Activated effector memory CD4-positive, alpha-beta T cell treated with Interleukin-2 at 50 U/mL for 16 hours (primary cell): Measurements from ENCODE around the gene SNTB2.
"Not testable (repeated sequence)": the region's sequence is repeated elsewhere in the genome, so short reads cannot be mapped to it uniquely, and the experiment has no call there.

Experiments
- DNase-seq: peaks from one replicate; pipeline ENCODE4 v3.0.0-alpha.2; 2020

SNTB2 gene

GRCh38 chr16:69294051-69294450 lies 107.1 kb downstream of the SNTB2 start:
- no peak for DNase-seq

DNA sequence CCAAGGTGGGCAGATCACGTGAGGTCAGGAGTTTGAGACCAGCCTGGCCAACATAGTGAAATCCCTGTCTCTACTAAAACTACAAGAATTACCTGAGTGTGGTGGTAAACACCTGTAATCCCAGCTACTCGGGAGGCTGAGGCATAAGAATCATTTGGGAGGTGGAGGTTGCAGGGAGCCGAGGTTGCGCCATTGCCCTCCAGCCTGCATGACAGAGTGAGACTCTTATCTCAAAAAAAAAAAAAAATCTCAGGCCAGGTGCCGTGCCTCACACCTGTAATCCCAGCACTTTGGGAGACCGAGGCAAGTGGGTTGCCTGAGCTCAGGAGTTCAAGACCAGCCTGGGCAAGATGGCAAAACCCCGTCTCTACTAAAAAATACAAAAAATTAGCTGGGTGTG lies 109.8 kb downstream of the SNTB2 start:
- DNase-seq, result not testable (repeated sequence)

DNA sequence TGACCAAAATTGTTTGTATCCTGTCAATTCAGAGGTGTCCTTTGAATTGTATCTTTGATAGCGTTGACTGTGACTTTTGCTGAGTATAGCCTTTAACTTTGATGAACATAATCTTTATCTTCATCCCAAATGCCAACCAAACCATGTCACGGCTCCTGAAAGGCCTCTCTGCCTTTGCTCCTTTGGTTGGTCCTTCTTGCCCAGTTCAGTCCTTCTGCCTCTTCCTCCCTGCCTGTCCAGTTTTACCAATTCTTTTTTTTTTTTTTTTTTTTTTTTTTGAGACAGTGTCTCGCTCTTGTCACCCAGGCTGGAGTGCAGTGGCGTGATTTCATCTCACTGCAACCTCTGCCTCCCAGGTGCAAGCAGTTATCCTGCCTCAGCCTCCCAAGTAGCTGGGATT lies 111.3 kb downstream of the SNTB2 start:
- no peak for DNase-seq

DNA sequence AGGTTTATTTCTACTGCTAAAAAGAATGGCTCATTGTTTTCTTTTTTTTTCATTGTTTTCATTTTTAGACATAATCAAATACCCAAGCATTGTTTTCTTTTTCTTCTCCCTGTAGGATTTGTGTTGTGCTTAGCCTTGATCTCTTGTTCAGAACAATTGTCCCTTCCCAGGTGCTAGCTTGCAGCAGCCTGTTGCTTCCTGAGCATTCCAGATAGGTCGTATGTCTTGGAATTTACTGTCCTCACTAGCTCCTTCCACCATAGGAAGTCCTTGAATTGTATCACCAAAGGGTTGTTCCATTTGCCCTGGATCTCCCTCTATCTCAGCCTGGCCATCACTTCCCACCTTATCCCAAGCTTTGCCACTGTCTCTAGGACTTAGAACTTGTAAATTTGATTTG lies 114.2 kb downstream of the SNTB2 start:
- DNase-seq, result no peak

DNA sequence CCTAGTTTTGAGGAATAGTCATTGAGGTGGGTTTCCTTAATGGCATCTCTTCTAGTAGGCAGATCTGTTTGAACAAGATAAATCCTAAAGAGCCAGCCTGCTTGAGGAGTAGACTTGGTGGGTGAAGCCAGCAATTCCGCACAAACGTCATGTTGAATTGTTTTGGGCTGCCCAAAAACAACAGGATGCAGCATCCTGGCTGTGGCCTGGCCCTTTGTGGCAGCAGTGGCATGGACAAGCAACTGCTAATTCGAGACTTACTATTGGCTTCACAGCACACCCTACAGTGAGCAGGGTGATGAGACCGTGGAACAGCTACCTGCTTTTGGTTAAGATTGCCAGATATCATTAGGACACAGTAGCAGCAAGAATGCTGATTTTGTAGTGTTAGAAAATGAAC lies 114.9 kb downstream of the SNTB2 start:
- DNase-seq, result no peak

DNA sequence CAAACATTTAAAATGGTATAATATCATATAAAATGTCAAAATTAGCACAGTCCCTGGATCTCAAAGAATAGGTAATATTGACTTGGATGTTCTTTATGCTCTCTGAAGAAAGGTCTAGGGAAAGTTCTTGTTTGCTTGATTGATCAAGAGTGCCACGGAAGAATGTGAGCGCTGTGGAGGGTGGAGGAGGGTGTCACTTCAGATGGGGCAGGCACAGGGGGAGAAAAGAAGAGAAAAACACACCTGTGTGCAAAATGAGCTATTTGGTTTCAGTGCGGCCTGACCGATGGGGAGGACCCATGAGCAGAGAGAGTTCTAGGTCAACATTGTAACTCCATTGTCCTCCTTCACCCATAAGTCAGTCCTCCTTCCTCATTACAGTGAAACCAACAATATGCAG lies 115.3 kb downstream of the SNTB2 start:
- DNase-seq, result no peak

- DNase-seq, result no peak
Measured at GRCh38 chr16:69306031-69306430, 119.1 kb downstream of the SNTB2 start.

DNA sequence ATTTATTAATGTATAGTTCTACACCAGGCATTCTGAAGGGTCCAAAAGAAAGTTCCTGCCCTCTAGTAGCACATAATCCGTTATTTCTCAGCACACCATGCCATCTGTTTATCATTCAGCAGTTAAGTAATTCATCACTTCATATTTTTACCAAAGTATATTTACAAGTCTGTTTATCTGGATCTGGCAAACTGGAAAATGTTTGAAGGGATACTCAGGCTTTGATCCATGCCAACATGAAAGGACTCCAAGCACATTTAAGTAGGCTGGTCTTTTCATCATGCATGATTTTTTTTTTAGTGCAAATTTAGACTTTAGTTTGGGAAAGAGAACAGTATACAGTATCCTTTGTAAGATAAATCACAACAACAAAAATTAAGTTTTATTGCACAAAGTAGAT lies 120.1 kb downstream of the SNTB2 start:
- DNase-seq, result no peak

GRCh38 chr16:69307856-69308255 lies 120.9 kb downstream of the SNTB2 start:
- DNase-seq, result no peak

DNA sequence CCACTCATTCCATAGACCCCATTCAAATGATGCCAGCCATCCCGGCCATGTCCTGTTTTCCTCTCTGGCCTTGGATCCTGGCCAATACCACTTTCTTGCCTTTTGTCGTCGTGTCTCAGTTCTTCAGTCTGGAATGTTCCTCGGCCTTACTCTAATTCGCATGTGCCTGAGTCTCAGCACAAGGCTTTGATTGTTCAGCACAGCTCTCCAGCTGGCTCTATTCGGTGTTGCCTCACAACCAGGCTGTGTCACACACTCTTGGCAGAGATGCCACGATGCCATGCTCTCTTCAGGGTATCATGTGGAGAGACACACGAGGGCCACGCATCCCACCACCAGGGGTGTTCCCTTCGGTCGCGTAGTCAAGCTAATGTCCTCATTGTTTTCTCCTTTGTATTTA lies 122.4 kb downstream of the SNTB2 start:
- DNase-seq, result no peak

- DNase-seq, result peak; percentile 97
Measured at GRCh38 chr16:69310653-69311532, 123.9 kb downstream of the SNTB2 start, which contains the start of gene VPS4A. Gene VPS4A, plus strand, starts transcription at chr16:69311350. Its CDS starts 162 bp downstream, at chr16:69311512.

DNA sequence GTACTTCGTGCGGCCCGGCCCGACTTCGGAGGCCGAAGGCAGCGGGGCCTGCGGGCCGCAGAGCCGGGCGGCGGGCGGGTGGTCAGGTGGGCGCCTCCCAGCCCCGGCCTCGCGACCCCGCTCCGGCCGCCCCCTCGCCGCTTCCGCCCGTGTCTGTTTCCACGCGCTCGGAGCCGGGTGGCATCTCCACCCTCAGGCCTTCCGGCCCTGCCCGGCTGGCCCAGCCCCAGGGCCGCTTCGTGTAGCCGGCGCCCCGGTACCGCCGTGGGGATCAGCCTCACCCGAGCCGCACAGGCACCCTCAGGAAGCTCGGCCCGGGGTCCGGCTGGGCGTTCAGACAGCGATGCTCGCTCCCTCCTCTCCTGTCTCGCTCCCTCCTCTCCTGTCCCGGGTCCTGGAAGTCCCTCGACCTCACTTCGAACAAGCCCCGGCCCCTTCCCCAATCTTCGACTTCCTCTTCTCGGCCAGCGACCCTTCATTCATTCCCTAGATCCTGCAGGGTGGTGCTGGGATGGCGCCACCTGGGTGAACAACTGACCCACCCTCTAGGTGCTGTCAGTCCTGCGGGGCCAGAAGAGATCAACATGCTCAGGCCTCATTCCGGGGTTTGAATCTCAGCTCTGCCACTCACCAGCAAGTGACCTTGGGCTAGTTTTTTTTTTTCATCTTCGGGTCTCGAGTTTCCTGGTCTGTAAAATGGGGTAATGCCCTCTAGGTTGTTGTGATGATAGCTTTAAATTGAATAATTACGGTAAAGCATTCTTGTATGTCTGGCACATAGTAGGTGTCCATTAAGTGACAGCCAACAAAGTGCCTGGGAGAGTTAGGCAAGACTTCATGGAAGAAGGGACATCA lies 124.8 kb downstream of the SNTB2 start:
- DNase-seq, result no peak

- no peak for DNase-seq
Measured at GRCh38 chr16:69313469-69313868, 126.5 kb downstream of the SNTB2 start.

GRCh38 chr16:69314534-69314933 lies 127.6 kb downstream of the SNTB2 start:
- DNase-seq, result no peak

DNA sequence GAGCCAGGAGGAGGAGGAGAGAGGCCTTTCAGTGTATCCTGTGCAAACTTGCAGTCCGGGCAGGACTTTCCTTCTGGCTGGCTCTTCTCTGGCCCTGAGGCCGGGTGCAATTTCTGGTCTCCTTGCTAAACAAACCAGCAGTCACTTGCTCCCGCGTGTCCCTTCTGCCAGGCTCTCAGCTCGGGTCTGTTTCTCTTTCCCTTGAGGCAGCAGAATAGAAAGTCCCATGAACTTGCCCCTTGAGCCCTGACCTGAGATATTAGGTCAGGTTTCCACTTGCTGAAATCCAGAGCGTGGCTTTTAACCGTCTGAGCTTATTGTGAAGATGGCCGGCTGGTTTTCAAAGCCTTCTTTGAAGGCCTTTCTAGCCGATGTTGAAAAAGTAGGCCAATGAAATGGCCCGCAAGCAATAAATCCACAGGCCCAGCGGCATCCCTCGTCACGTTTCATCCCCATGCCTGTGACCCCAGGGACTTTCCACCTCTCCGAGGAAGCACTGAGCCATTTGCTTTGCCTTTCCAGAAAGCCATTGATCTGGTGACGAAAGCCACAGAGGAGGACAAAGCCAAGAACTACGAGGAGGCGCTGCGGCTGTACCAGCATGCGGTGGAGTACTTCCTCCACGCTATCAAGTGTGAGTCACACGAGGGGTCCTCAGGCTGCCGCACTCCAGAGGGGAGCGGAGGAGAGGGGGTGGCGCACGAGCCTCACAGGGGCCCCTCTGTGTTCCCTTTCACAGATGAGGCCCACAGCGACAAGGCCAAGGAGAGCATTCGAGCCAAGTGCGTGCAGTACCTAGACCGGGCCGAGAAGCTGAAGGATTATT lies 128.7 kb downstream of the SNTB2 start:
- DNase-seq, result no peak

GRCh38 chr16:69316595-69317034 lies 129.7 kb downstream of the SNTB2 start:
- DNase-seq, result no peak

DNA sequence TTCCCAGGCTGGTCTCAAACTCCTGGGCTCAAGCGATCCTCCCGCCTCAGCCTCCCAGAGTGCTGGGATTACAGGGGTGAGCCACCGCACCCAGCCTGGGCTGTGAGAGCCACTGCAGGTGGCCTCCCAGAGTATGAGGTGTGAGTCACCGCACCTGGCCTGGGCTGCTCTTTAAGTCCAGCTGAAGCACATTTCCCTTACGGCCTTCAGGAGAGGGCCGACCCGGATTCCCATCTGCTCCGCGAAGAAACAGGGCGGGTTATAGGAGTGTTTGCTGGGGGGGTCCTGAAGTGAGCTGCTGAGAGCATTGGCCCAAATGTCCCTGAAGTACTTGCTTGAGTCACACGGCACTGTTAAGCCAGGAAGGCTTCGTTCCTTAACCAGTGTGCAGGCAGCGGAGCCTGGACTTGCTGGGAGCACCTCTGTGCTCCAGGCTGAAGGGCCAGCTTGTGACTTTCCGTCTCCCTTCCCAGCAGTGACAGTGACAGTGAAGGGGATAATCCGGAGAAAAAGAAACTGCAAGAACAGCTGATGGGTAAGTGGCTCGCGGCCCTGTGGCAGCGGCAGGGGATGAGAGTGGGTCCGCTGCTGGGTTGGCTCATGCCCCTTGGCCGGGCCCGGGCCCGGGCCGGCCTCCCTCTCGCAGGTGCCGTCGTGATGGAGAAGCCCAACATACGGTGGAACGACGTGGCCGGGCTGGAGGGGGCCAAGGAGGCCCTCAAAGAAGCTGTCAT lies 131.4 kb downstream of the SNTB2 start:
- DNase-seq, result no peak

- DNase-seq, result no peak
Measured at GRCh38 chr16:69318911-69319289, 131.9 kb downstream of the SNTB2 start.

GRCh38 chr16:69319381-69319780 lies 132.4 kb downstream of the SNTB2 start:
- DNase-seq, result no peak

DNA sequence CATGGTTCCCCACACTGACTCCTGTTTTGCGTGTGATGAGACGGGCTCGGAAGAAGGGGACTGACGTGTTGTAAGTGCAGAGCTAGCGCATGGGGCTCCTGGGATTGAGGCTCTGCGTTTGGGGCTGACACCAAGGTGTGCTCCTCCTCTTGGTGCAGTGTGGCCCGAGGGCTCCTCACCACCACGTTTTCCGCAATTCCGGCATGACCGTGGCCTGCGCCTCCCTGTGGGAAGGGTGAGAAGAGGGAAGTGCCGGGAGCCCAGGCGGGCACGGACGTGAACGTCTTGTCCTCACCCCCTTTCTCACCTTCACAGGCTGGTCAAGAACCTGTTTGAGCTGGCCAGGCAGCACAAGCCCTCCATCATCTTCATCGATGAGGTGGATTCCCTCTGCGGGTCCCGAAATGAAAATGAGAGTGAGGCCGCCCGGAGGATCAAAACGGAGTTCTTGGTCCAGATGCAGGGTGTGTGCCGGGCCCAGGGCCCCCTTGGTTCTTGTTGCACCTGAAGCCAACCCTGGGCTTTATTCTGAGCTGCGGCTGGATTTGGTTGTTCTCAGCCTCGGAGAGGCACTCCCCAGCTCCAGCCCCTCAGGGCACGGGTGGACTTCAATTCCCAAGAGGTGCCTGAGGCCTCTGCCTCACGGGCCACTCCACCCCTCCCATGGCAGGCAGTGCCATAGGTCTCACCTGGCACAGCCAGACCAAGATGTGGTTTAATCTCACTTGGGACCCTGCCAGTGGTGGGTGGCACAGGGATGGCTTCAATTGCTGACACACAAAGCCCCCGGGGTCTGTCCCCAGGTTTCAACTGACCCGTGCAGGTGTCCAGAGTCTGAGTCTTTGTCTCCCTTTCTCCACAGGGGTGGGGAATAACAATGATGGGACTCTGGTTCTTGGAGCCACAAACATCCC lies 133.1 kb downstream of the SNTB2 start:
- no peak for DNase-seq

- no peak for DNase-seq
Measured at GRCh38 chr16:69320740-69321073, 133.7 kb downstream of the SNTB2 start.
